NCI-H82 (cell line): ENCODE results near the gene KCNIP1.

Experiments used
- DNase-seq: peaks from one replicate; lab custom pipeline; 2025; lab: John Stamatoyannopoulos, UW

KCNIP1 gene

GRCh38 chr5:170711300-170711699 is 207.5 kb downstream of the KCNIP1 start:
- no peak for DNase-seq

DNA sequence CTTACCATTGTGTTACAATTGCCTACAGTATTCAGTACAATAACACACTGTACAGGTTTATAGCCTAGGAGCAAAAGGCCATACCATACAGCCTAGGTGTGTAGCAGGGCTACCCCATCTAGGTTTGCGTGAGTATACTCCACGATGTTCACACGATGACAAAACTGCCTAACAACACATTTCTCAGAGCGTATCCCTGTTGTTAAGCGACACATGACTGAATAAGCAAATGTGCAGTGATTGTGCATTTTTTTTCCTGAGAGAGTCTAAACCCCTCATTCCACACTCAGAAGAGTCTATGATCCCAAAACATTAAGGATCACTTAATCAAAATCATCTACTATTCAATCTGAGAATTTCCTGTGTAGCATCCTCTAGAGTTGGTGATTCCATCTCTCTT is 211.3 kb downstream of the KCNIP1 start:
- DNase-seq = no peak

DNA sequence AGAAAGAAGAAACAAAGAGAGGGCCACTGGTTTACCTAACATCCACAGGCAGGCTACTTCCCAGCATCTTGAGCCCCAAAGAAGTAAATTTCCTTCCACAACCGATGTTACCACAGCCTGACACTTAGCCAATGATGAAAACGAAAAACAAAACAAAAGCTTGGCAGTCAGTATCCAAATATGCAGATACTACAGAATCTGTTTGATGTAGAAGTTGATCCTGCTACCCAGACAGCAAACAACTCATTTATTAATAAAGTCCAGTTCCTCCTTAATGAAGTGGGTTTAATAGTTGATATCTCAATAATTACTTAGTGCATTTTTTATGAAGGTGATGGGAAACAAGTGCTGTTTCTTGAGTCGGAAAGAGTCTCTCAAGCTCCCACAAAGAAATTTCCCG is 212.6 kb downstream of the KCNIP1 start:
- no peak for DNase-seq

- DNase-seq = no peak
These were observed 215.7 kb downstream of the KCNIP1 start for GRCh38 chr5:170719551-170719950.

DNA sequence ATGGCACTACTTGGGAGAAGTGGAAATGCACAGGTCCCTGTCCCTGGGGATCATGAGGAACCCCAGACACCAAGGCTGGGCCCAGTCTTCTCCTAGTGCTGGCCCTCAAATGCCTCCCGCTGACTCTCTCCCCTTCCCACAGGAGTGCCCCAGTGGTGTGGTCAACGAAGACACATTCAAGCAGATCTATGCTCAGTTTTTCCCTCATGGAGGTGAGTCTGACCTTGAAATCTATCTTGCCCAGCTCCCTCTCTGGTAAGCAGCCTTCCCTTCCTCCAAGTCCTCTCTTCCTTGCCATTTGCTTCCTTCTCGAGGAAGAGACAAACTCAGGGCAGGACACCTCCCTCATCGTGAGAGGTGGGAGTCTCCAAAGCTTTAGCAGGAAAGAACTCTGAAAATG is 216.4 kb downstream of the KCNIP1 start:
- DNase-seq = no peak

GRCh38 chr5:170720984-170721383 is 217.2 kb downstream of the KCNIP1 start:
- DNase-seq = no peak

- no peak for DNase-seq
These were observed 217.9 kb downstream of the KCNIP1 start for GRCh38 chr5:170721681-170722080.

- no peak for DNase-seq
These were observed 218.5 kb downstream of the KCNIP1 start for GRCh38 chr5:170722316-170722715.

GRCh38 chr5:170731052-170731451 is 227.2 kb downstream of the KCNIP1 start:
- no peak for DNase-seq

DNA sequence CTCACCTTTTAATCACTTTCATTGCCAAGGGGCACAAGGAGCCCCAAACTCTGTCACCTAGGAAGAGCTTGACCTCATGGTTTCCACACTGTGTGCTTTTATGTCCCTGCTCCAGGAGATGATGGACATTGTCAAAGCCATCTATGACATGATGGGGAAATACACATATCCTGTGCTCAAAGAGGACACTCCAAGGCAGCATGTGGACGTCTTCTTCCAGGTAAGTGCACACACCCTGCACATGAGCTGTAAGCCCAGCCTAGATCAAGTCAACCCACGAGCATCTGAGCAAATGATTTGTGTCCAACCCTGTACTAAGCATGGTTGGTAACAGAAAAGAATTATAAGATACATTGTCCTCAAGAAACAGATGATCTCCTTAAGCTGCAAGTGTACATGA is 228.9 kb downstream of the KCNIP1 start:
- DNase-seq = no peak

DNA sequence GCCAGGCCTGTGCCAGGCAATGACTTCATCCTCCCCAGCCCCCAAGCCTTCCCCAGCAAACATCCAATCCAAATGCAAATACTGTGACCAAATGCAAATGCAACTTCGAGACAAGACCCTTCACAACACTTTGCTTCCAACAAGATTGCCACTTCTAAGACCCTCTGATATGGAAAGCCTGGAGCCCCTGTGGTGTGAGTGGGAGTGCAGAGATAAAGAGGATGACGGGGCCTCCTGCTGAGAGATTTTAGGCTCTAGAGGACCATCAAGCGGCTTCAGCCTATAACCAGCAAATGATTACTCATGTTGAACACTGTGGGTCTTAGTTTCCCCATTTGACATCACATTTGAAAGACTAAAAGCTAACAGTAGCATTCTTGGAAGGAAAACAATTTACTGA is 233.1 kb downstream of the KCNIP1 start:
- no peak for DNase-seq

DNA sequence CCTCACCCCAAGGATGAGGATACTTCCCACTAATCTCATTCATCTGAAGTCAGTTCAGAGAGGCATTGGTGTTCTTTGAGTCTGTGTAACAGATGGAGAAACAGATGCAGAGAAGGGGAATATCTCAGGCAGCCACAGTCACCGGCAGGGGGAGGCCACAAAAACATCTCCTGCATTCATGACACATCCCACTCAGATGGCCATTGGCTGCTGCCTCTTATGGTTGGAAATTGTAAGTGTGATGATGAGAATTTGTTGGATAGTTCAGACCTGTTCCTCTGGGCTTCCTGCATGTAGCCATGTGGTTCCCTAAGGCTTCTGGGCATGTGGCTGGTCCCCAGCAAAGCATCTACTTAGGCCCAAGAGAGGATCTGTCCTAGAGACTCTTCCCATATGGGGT is 233.8 kb downstream of the KCNIP1 start:
- peak; percentile 32 for DNase-seq

DNA sequence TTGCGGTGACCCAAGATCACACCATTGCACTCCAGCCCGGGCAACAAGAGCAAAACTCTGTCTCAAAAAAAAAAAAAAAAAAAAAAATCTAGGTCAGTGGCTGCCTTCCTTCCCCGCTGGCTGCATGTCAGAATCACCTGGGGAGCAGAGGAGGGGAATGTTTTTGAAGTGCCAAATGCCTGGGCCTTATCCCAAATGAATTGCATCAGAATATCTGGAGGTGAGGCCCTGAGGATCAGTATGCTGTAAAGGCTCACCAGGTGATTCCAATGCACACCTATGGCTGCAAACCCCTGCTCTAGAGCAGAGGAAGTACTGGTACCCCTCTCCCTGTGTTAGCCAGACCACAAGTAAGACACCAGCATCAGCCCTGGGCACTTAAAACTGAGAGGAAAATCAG is 235.0 kb downstream of the KCNIP1 start:
- no peak for DNase-seq

GRCh38 chr5:170739446-170739845 is 235.6 kb downstream of the KCNIP1 start:
- DNase-seq = no peak

DNA sequence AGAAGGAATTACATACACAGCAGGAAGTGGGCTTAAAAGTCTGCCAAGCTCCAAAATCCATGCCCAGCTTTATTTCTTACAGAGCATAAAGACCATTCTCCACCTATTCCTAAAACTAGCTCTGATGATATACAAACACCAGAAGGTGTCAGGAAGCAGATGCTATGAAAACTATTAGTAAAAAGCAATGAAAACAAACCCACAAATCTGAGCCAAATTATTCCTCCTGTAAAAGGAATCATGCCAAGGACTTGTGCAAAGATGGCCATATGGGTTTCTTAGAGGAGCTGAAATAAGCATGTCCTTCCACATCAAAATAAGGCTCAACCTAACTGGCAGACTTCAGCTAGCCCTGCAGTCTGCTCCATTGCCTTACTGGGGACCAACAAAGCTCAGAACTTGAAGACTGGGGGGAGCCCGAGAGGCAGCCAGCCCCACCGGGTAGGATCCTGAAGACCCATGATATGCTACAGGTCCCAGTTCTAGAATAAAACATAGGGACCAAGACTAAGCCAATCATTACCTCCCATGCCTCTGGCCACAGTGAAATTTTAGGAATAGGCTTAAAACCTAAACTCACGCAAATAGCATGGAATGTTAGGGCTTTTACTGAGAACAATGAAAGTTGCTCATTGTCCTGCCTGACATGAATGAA is 236.9 kb downstream of the KCNIP1 start:
- no peak for DNase-seq

DNA sequence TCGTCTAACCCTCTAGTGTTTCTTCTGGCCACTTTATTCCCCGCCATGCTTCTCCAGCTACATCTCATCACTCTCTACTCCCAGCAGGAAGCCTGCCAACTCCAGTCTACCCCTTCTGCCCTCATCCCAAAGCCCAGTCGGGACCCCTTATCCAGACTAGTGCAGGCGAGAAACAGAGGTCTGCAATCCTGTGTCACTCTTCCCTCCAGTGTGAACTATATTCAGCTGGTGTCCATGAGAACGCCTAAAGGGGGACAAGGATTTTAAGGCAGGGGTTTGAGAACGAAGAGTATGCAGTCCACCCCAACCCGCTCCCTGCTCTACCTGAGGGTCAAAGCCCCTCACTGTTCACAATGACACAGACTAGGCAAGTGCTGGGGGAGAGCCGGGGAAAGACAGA is 238.0 kb downstream of the KCNIP1 start:
- no peak for DNase-seq

- no peak for DNase-seq
These were observed 240.0 kb downstream of the KCNIP1 start for GRCh38 chr5:170743876-170744212.

DNA sequence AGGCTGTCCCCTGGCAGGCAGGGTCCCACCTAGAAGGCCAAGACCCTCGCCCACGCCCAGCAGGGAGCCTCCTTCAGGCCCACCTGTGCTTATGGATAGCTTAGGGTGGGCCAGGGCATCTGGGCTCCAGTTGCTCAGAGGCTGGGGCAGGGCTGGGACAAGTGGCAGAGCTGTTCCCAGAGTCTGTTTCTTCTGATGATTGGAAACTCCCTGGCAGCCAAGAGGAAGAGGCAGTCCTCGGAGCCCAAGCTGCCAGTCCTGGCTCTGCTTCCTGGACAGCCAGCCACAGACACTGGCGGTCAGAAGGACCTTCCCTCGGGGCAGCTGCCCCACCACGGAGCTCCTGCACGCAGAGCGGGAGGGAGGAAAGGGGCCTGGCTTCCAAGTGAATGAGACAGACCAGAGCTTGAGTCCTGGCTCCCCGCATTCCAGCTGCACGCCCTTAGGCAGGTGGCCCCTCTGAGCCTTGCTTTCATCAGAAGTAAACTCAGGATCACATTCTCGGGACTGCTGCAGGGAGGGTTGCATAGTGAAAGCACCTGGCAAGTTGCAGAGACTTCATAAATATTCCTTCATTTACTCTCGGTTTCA is 241.8 kb downstream of the KCNIP1 start:
- no peak for DNase-seq

GRCh38 chr5:170746075-170746960 is 242.5 kb downstream of the KCNIP1 start:
- DNase-seq = no peak

- no peak for DNase-seq
These were observed 243.1 kb downstream of the KCNIP1 start for GRCh38 chr5:170746961-170747340.

GRCh38 chr5:170747357-170747756 is 243.5 kb downstream of the KCNIP1 start:
- no peak for DNase-seq

DNA sequence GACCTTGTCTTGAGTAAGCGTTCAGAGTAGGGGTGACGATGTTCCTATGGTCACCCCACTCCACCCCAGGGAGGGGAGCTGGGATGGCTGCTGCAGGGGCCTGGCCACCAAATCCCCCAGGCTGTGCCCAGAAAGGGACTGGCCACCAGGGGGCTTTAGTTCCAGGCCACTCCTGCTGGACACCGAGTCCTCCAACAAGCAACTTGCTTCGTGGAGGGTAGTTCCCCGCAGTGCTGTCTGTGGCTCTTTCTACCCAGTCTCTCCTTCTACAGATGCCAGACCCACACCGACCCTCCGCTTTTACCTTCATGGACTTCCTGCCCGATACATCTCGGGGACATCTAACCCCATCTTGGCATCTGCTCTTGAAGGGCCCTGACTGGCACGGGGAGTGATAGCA is 244.0 kb downstream of the KCNIP1 start:
- no peak for DNase-seq

- DNase-seq = no peak
These were observed 245.2 kb downstream of the KCNIP1 start for GRCh38 chr5:170748951-170749471.
